Esophagus squamous epithelium (tissue), 4 donors: Measurements from ENCODE around the gene MOV10.

Experiments used
- POLR2A ChIP-seq, 4 donors: fragments of 450-650 bp; IDR thresholded peaks; one replicate each; pipeline ENCODE4 v1.6.1; 2017; ENCODE audit warnings: antibody characterized with exemption in 4 of 4, mild to moderate bottlenecking in 4 of 4, moderate library complexity in 3 of 4
- TF ChIP-seq, protein P1 (sequence below), 6 experiments: fragments of 450-650 bp in 4 of 6; fragments of 200-600 bp in 2 of 6; sonication (generic) in 2 of 6; IDR thresholded peaks; one replicate each; pipeline ENCODE4 v1.5.1; 2016 to 2019; ENCODE audit warnings: antibody characterized with exemption in 6 of 6, mild to moderate bottlenecking in 4 of 6, moderate library complexity in 4 of 6

DNA sequence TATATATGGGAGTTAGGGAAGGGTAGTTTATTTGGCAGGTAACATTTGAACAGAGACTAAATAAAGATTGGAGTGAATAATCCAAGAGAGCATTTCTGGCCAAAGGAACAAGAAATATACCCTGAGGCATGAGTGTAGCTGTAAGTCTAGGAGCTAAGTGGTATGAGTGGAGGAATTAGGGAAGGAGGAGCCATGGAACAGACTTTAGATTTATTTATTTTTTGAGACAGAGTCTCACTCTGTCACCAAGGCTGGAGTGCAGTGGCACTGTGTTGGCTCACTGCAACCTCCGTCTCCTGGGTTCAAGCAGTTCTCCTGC is 36.4 kb upstream of the MOV10 start:
- TF ChIP-seq, protein P1, sequence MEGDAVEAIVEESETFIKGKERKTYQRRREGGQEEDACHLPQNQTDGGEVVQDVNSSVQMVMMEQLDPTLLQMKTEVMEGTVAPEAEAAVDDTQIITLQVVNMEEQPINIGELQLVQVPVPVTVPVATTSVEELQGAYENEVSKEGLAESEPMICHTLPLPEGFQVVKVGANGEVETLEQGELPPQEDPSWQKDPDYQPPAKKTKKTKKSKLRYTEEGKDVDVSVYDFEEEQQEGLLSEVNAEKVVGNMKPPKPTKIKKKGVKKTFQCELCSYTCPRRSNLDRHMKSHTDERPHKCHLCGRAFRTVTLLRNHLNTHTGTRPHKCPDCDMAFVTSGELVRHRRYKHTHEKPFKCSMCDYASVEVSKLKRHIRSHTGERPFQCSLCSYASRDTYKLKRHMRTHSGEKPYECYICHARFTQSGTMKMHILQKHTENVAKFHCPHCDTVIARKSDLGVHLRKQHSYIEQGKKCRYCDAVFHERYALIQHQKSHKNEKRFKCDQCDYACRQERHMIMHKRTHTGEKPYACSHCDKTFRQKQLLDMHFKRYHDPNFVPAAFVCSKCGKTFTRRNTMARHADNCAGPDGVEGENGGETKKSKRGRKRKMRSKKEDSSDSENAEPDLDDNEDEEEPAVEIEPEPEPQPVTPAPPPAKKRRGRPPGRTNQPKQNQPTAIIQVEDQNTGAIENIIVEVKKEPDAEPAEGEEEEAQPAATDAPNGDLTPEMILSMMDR (IDR thresholded peaks at IDR 0.05): no peak
- no peak for TF ChIP-seq POLR2A (IDR thresholded peaks at IDR 0.05)
